ENCODE measurements around the gene GRK3. TPM values are rescaled to one million over a fixed set of nuclear protein-coding genes. Genes with fewer than 3 reads are reported as not detected.
"Not testable (repeated sequence)": the region's sequence is repeated elsewhere in the genome, so short reads cannot be mapped to it uniquely, and the experiment has no call there.

GRK3 gene
- total RNA-seq, 1 experiment from 2014 or later = 14.6 TPM

GRCh38 chr22:25570486-25570885 is 6.0 kb downstream of the GRK3 start (continued):
- TF ChIP-seq, protein P1, sequence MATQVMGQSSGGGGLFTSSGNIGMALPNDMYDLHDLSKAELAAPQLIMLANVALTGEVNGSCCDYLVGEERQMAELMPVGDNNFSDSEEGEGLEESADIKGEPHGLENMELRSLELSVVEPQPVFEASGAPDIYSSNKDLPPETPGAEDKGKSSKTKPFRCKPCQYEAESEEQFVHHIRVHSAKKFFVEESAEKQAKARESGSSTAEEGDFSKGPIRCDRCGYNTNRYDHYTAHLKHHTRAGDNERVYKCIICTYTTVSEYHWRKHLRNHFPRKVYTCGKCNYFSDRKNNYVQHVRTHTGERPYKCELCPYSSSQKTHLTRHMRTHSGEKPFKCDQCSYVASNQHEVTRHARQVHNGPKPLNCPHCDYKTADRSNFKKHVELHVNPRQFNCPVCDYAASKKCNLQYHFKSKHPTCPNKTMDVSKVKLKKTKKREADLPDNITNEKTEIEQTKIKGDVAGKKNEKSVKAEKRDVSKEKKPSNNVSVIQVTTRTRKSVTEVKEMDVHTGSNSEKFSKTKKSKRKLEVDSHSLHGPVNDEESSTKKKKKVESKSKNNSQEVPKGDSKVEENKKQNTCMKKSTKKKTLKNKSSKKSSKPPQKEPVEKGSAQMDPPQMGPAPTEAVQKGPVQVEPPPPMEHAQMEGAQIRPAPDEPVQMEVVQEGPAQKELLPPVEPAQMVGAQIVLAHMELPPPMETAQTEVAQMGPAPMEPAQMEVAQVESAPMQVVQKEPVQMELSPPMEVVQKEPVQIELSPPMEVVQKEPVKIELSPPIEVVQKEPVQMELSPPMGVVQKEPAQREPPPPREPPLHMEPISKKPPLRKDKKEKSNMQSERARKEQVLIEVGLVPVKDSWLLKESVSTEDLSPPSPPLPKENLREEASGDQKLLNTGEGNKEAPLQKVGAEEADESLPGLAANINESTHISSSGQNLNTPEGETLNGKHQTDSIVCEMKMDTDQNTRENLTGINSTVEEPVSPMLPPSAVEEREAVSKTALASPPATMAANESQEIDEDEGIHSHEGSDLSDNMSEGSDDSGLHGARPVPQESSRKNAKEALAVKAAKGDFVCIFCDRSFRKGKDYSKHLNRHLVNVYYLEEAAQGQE (IDR thresholded peaks at IDR 0.05; ENCODE audit: low read depth) = no peak
- TF ChIP-seq CTCF (IDR thresholded peaks at IDR 0.05 in 2 of 3, conservative IDR thresholded peaks at IDR 0.05 in 1 of 3; ENCODE audit: borderline replicate concordance in 1 of 3, insufficient read depth in 1 of 3, low read depth in 2 of 3, low read length in 2 of 3) = no peak
- no peak for TF ChIP-seq CEBPB (IDR thresholded peaks at IDR 0.05; ENCODE audit: low read depth)
- TF ChIP-seq JUND (IDR thresholded peaks at IDR 0.05) = no peak
- TF ChIP-seq ELF1 (IDR thresholded peaks at IDR 0.05; ENCODE audit: borderline replicate concordance, low read depth) = no peak
- TF ChIP-seq ZFX (IDR thresholded peaks at IDR 0.05) = no peak
- no peak for TF ChIP-seq FOSL1 (IDR thresholded peaks at IDR 0.05; ENCODE audit: low read depth)

- H3K27me3 ChIP-seq (ENCODE audit: insufficient read depth, low read length); H4K20me1 ChIP-seq (ENCODE audit: insufficient read depth); H3K4me3 ChIP-seq (replicated peaks in 1 of 2; ENCODE audit: low read depth in 1 of 2, low read length in 2 of 2); intact Hi-C loops (cut with micrococcal nuclease); H3K9me3 ChIP-seq (ENCODE audit: control insufficient read depth in 1 of 2, insufficient read depth in 1 of 2, low read depth in 1 of 2, low read length in 2 of 2); H3K27ac ChIP-seq (ENCODE audit: low read depth, low read length); RAD21 ChIA-PET (ENCODE audit: low non-redundant PET in 1 of 2, low total read pairs in 2 of 2, uncharacterized antibody in 2 of 2, unreplicated experiment in 2 of 2); H3K4me1 ChIP-seq (ENCODE audit: control insufficient read depth in 1 of 2, insufficient read depth in 2 of 2, low read length in 2 of 2); POLR2A ChIA-PET; CTCF ChIA-PET; DNase-seq (ENCODE audit: low read depth, low spot score); H2AFZ ChIP-seq (ENCODE audit: low read depth, low read length, poor library complexity, severe bottlenecking); H3K79me2 ChIP-seq (ENCODE audit: insufficient read depth, low read length); H3K4me2 ChIP-seq (ENCODE audit: low read length); ATAC-seq; BruUV-seq (replicated peaks); H3K36me3 ChIP-seq (ENCODE audit: control insufficient read depth in 1 of 2, insufficient read depth in 2 of 2, low read length in 2 of 2); H3K9ac ChIP-seq (ENCODE audit: low read length); H3K9me2 ChIP-seq (ENCODE audit: insufficient read depth): not testable (repeated sequence)
These were observed 7.7 kb downstream of the GRK3 start for GRCh38 chr22:25571969-25572707.
